Fibroblast of lung (primary cell): Measurements from ENCODE around the gene MMP14. TPM values are rescaled to one million over a fixed set of nuclear protein-coding genes. Genes with fewer than 3 reads are reported as not detected.
A peak's percentile ranks its signal among the peaks of the same experiment; 100 is the strongest.
"Not testable (repeated sequence)": the region's sequence is repeated elsewhere in the genome, so short reads cannot be mapped to it uniquely, and the experiment has no call there.

Source experiments
- DNase-seq, 2 donors: peaks; one replicate each; pipeline versions ENCODE4 v3.0.0 to v3.0.0-alpha.2; 2010; ENCODE audit warnings: low read depth in 2 of 2
- H2AFZ ChIP-seq: 2 replicates; pipeline ENCODE4 v1.5.1; 2012; ENCODE audit warnings: low read length, control low read depth, inconsistent platforms
- H3K27ac ChIP-seq: 2 replicates; pipeline ENCODE4 v1.5.1; 2011; ENCODE audit warnings: low read length, control low read depth; ENCODE audit not compliant: insufficient read depth
- H3K27me3 ChIP-seq: 2 replicates; pipeline ENCODE4 v1.5.1; 2011; ENCODE audit warnings: mild to moderate bottlenecking, low read length; ENCODE audit not compliant: control insufficient read depth, insufficient read depth
- H3K36me3 ChIP-seq: 2 replicates; pipeline ENCODE4 v1.5.1; 2011; ENCODE audit warnings: low read length; ENCODE audit not compliant: control insufficient read depth, insufficient read depth
- H3K4me1 ChIP-seq: 2 replicates; pipeline ENCODE4 v1.5.1; 2011; ENCODE audit warnings: low read length; ENCODE audit not compliant: control insufficient read depth, insufficient read depth; ENCODE audit errors: extremely low read depth
- H3K4me2 ChIP-seq: 2 replicates; pipeline ENCODE4 v1.5.1; 2011; ENCODE audit warnings: low read length, control low read depth; ENCODE audit not compliant: insufficient read depth; ENCODE audit errors: extremely low read depth
- H3K4me3 ChIP-seq, 4 experiments: fragments of 200-600 bp in 1 of 4; sonication (generic) in 1 of 4; replicated peaks in 1 of 4; 2 replicates each; pipeline ENCODE4 v1.5.1; 2011 to 2016; ENCODE audit warnings: low read length in 4 of 4, low read depth in 3 of 4, mild to moderate bottlenecking in 3 of 4, control low read depth in 2 of 4, inconsistent platforms in 1 of 4, mixed read lengths in 1 of 4; ENCODE audit not compliant: insufficient read depth in 1 of 4; ENCODE audit errors: control extremely low read depth in 1 of 4
- H3K79me2 ChIP-seq: 2 replicates; pipeline ENCODE4 v1.5.1; 2012; ENCODE audit warnings: mild to moderate bottlenecking, low read length, inconsistent platforms; ENCODE audit not compliant: control insufficient read depth, insufficient read depth
- H3K9ac ChIP-seq: 2 replicates; pipeline ENCODE4 v1.5.1; 2011; ENCODE audit warnings: mild to moderate bottlenecking, low read length, control low read depth; ENCODE audit not compliant: insufficient read depth
- H3K9me3 ChIP-seq: 2 replicates; pipeline ENCODE4 v1.5.1; 2012; ENCODE audit warnings: low read depth, low read length; ENCODE audit not compliant: control insufficient read depth, insufficient read depth
- H4K20me1 ChIP-seq: 2 replicates; pipeline ENCODE4 v1.5.1; 2011; ENCODE audit warnings: low read length; ENCODE audit not compliant: control insufficient read depth, insufficient read depth; ENCODE audit errors: extremely low read depth
- EZH2 ChIP-seq: IDR thresholded peaks from 2 replicates; pipeline ENCODE4 v1.5.1; 2012; ENCODE audit warnings: low read length, control low read depth, mild to moderate bottlenecking; ENCODE audit errors: missing control alignments
- polyA plus RNA-seq, 2 donors: library from polyadenylated mRNA; depleted of rRNA in 1 of 2; stranded (reverse) in 1 of 2; unstranded in 1 of 2; fragments of >200 nt; gene quantifications; 2 replicates each; pipeline ENCODE4 v1.2.1, GENCODE V29; 2011 to 2012; ENCODE audit warnings: missing spikeins in 1 of 2
- total RNA-seq: library from RNA; depleted of rRNA; stranded (reverse); fragments of >200 nt; gene quantifications from 2 replicates; pipeline ENCODE4 v1.2.1, GENCODE V29; 2014
- TF ChIP-seq, protein P1 (sequence below), 2 donors: IDR thresholded peaks in 1 of 2; conservative IDR thresholded peaks in 1 of 2; 1 replicate in 1 of 2; 2 replicates in 1 of 2; pipeline ENCODE4 v1.5.1; 2011 to 2012; ENCODE audit warnings: low read length in 2 of 2, control low read depth in 1 of 2, inconsistent platforms in 1 of 2, low read depth in 1 of 2, mild to moderate bottlenecking in 1 of 2

Gene MMP14
- total and polyA plus RNA-seq, 2 donors (not counting 1 experiment from before 2014, with no cell fraction given) = 375 to 397 TPM

DNA sequence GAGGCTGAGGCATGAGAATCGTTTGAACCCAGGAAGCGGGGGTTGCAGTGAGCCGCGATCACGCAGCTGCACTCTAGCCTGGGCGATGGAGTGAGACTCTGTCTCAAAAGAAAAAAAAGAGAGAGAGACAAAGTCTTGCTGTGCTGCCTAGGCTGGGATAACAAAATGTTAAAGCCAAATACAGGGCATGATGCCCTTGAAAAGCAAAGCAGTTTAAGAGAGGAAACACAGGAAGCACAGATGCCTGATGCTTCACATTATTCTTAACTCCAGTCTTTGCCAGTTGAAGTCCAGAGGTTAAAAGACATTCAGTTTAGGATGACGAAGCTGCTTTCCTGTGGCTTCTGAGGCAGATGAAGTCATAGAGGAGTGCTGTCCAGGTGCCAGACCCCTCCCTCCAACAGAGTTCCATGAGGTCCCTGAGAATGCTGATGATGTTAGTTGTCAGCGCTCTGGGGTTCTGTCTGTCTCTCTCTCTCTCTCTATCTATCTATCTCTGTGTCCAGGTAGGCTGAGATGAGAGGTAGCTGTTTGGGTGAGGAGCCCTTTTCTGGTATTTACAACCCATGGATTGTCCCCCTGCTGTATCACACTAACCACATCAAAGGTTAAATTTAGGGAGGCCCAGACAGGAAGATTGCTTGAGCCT is 11.6 kb upstream of the MMP14 start:
- H3K4me3 ChIP-seq = no peak overlapping the region
- no peaks in the 10 kb centered on the region for H3K36me3 ChIP-seq
- H3K9ac ChIP-seq = peak overlapping the region; percentile 38
- H3K27ac ChIP-seq = peak overlapping the region; percentile 81
- peak; percentile 95 to 98 for DNase-seq
- H3K4me1 ChIP-seq = peaks cover 12% of the 10 kb centered on the region
- no peaks in the 10 kb centered on the region for H4K20me1 ChIP-seq
- no peaks in the 10 kb centered on the region for H3K9me3 ChIP-seq
- no peak overlapping the region for H2AFZ ChIP-seq
- peak overlapping the region; percentile 78 for H3K4me2 ChIP-seq
- H3K79me2 ChIP-seq = peaks cover under 1% of the 10 kb centered on the region
- no peak for TF ChIP-seq EZH2
- TF ChIP-seq, protein P1, sequence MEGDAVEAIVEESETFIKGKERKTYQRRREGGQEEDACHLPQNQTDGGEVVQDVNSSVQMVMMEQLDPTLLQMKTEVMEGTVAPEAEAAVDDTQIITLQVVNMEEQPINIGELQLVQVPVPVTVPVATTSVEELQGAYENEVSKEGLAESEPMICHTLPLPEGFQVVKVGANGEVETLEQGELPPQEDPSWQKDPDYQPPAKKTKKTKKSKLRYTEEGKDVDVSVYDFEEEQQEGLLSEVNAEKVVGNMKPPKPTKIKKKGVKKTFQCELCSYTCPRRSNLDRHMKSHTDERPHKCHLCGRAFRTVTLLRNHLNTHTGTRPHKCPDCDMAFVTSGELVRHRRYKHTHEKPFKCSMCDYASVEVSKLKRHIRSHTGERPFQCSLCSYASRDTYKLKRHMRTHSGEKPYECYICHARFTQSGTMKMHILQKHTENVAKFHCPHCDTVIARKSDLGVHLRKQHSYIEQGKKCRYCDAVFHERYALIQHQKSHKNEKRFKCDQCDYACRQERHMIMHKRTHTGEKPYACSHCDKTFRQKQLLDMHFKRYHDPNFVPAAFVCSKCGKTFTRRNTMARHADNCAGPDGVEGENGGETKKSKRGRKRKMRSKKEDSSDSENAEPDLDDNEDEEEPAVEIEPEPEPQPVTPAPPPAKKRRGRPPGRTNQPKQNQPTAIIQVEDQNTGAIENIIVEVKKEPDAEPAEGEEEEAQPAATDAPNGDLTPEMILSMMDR (conservative IDR thresholded peaks at IDR 0.05 in 1 of 2, IDR thresholded peaks at IDR 0.05 in 1 of 2; ENCODE audit: low read depth in 1 of 2, low read length in 2 of 2) = no peak
- H3K27me3 ChIP-seq = no peaks in the 10 kb centered on the region

DNA sequence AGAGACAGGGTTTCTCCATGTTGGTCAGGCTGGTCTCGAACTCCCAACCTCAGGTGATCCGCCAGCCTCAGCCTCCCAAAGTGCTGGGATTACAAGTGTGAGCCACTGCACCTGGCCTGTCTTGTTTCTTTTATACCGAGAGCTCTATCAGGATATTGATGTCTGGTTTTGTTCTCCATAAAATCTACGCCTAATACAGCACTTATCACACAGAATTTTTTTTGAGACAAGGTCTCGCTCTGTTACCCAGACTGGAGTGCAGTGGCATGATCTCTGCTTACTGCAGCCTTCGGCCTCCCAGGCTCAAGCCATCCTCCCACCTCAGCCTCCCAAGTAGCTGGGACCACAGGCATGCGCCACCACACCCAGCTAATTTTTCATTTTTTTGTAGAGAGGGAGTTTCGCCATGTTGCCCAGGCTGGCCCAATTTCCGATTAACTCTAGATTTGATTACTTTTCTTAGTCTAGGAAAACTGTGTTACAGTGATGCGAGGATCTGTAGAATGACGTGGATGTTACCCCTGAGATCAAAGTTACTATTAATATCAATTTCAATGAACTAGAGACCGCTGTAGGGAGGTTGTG is 7.2 kb upstream of the MMP14 start:
- H3K36me3 ChIP-seq, H3K4me1 ChIP-seq, H3K9ac ChIP-seq, H4K20me1 ChIP-seq, H3K9me3 ChIP-seq, H3K27me3 ChIP-seq, DNase-seq: not testable (repeated sequence)
- H3K27ac ChIP-seq = peak overlapping the region; percentile 86
- peaks cover 17% of the 10 kb centered on the region for H3K79me2 ChIP-seq
- H2AFZ ChIP-seq = peak overlapping the region; percentile 30
- H3K4me3 ChIP-seq = peak overlapping the region in 2 of 4 experiments; percentile 85 to 92
- peak overlapping the region; percentile 1 for H3K4me2 ChIP-seq

DNA sequence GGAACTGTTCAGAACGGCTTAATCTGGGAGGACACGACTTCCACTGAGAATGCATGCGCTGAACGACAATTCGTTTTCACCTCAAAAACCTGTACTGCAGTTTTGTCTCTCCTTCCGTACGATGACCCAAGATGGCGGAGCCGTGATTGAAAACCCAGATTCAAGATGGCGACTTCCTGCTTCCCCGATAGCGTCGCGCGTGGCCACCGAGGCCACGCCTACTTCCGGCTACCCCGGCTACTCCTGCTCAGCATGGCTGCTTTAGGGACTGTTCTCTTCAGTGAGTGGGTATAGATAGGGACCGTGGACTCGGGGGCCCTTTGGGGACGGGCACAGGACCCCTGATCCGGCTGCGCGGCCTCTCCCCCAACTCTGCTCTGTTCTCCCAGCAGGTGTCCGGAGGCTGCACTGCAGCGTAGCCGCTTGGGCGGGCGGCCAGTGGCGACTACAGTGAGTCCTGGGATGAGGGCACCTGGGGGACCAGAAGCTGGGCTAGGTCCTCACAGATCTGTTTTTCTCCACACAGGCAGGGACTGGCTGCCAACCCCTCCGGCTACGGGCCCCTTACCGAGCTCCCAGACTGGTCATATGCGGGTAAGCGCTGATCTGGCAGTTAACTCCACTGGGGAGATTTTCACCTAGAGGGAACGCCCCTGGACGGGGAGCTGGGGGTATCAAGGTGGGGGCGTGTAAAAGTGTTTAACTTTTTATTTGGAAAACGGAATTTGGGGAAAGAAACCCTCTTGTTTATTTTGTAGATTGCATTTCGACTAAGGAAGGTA is 6.5 kb upstream of the MMP14 start, which contains the start of gene MRPL52:
Gene MRPL52, plus strand, starts transcription at position 227 of the 782 bp plus-strand sequence. Its CDS starts 26 bp downstream, at position 253.
- DNase-seq = peak; percentile 84 to 87
- H3K27me3 ChIP-seq = no peaks in the 10 kb centered on the region
- peak within 1 kb of the TSS; percentile 86 for H3K27ac ChIP-seq
- peaks cover 17% of the 10 kb centered on the region for H3K79me2 ChIP-seq
- peak within 1 kb of the TSS; percentile 48 for H2AFZ ChIP-seq
- no peaks in the 10 kb centered on the region for H3K9me3 ChIP-seq
- H3K36me3 ChIP-seq = no peaks in the 10 kb centered on the region
- peak within 1 kb of the TSS; percentile 87 for H3K9ac ChIP-seq
- H4K20me1 ChIP-seq = no peaks in the 10 kb centered on the region
- peak within 1 kb of the TSS; percentile 89 for H3K4me2 ChIP-seq
- H3K4me3 ChIP-seq = peak within 1 kb of the TSS; percentile 75 to 92 (median 84)
- TF ChIP-seq EZH2 = no peak
- H3K4me1 ChIP-seq = peaks cover 2% of the 10 kb centered on the region
